ENCODE measurements around the gene RAD50. TPM values are rescaled to one million over a fixed set of nuclear protein-coding genes. Genes with fewer than 3 reads are reported as not detected.
"Not testable (repeated sequence)": the region's sequence is repeated elsewhere in the genome, so short reads cannot be mapped to it uniquely, and the experiment has no call there.

RAD50 gene
- total RNA-seq, 1 donor from 2014 or later = 13.1 TPM

DNA sequence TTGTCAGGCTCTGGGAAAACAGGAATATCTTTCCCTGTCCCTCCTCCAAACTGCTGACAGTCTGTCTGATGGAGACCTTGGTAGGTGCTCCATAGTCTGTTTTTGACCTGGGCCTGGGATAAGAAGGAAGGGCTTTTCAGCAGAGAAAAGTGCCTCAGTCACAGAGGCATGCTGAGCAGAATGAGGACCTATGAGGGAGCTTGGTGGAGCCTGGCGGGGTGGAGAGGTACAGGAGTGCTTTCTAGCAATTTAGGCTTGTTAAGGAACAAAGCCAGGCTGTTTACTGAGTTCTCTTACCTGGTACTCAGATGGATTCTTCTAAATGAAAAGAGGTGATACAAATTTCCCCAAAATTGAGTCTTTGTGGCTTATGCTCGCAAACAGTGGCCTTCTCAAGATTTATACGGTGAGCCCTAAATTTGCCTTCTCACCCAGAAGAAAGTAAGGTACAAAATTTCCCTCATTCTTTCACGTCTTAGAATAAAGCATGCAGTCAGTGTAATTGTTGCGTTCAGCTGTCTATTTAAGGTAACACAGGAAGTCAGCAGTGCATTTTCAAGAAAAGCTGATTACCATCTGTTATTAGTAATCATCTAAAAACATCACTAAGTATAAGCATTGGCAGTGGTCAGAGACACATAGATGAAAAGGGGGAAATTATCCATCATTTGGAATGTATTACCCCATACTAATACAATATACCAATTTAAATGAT, 72.6 kb downstream of the RAD50 start:
- no peak for DNase-seq (ENCODE audit: low read depth, low spot score)

DNA sequence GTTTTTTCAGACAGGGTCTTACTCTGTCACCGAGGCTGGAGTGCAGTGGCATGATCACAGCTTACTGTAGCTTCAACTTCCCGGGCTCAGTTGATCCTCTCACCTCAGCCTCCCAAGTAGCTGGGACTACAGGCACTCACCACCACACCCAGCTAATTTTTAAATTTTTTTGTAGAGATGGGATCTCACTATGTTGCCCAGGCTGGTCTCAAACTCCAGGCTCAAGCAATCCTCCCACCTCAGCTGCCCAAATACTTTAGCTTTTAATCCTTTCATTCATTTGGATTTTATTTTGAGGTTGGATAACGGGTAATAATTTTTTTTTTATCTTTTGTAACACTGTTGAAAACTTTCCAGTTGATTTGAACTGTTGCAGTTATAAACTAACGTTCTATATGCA, 76.8 kb downstream of the RAD50 start:
- not testable (repeated sequence) for DNase-seq (ENCODE audit: low read depth, low spot score)

DNA sequence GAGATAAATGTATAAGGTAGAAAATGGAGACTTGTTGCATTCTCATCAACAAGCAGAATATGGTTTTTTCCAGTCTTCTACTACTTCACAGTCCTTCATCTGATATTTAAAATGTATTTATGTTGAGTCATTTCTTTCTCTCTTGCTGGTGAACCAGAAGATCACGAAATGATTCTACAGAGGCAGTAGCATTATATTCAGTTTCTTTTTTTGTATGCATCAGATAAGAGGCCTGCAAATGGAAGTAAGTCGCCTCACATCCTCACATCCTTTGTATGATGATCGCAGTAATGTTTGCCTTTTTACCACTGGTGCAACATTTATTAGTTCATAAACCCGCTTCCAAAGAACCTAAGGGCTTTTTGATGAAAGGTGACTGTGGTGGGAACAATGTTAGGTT, 79.1 kb downstream of the RAD50 start:
- DNase-seq (ENCODE audit: low read depth, low spot score) = no peak

DNA sequence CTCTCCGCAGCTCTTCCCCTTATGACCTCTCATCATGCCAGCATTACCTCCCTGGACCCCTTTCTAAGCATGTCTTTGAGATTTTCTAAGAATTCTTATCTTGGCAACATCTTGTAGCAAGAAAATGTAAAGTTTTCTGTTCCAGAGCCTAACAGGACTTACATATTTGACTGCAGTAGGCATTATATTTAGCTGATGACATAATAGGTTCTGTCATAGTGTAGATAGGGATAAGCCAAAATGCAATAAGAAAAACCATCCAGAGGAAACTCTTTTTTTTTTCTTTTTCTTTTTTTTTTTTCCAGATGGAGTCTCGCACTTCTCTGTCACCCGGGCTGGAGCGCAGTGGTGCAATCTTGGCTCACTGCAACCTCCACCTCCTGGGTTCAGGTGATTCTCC, 80.5 kb downstream of the RAD50 start:
- DNase-seq (ENCODE audit: low read depth, low spot score) = no peak

DNA sequence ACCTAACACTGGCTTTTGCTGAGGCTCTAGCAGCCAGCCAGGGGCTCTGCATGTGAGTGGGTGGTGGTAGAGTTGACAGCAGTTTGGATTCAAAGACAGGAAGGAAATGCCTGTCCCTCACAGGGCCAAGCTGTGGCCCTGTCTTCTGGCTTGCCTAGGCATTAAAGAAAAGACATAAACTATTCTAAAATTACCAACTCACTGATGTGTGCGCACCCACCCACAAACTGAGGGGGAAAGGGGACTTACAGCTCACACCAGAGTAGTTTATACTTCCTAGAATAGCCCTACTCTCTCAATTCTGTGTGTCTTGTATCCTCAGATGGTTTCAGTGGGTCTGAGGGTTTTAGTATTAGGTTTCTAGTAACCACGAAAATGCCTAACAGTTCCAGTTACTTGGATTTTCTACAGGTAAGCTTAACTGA, 82.9 kb downstream of the RAD50 start:
- no peak for DNase-seq (ENCODE audit: low read depth, low spot score)

DNA sequence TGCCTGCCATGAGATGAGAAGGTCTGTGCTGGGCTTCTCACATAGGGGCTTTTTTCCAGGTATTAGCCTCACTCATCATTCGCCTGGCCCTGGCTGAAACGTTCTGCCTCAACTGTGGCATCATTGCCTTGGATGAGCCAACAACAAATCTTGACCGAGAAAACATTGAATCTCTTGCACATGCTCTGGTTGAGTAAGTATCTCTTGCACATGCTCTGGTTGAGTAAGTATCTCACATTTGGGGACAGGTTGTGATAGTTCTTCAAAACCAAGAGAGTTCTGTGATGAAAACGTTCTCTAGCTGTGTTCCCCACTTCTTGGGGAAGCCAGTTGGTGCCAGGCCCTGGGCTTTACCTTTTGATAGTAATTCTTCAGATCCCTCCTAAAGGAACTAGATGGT, 83.8 kb downstream of the RAD50 start:
- no peak for DNase-seq (ENCODE audit: low read depth, low spot score)

DNA sequence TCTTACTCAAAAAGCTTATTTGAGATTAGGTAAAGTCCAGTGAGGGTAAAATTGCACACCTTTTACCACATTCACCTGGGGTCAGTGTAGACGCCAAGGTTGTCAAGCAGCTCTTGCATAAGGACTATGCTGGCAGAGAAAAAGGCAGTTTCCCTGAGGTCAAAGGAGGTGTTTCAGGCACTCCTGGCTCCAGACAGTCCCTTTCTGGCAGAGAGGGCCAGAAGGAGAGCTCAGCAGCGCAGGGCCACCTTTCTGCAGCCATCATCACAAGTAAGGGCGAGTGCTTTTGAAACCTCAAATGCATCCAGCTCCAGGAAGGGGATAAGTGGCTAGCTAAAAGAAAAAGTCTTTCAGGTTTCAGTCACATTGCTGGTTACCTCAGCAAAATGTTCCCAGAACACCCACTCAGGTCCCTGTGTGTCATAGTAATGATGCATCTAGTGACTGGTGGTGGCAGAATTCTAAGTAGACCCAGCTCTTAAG, 84.5 kb downstream of the RAD50 start:
- DNase-seq (ENCODE audit: low read depth, low spot score) = no peak

DNA sequence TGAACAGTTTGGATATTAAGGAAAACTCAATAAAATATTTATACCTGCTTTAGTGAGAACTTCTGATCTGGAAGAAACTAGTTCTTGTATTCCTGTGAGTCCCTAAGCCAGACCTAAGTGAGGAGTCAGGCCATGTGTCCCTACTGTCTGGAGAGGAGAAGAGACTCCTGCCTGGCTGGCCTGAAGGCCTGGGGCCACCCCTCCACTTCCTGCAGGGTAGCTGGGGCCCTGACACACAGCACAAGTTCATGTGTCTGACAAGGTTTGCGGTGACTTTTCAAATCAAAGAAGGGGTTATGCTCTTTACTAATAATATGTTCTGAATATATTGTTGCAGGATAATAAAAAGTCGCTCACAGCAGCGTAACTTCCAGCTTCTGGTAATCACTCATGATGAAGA, 85.1 kb downstream of the RAD50 start:
- no peak for DNase-seq (ENCODE audit: low read depth, low spot score)

DNA sequence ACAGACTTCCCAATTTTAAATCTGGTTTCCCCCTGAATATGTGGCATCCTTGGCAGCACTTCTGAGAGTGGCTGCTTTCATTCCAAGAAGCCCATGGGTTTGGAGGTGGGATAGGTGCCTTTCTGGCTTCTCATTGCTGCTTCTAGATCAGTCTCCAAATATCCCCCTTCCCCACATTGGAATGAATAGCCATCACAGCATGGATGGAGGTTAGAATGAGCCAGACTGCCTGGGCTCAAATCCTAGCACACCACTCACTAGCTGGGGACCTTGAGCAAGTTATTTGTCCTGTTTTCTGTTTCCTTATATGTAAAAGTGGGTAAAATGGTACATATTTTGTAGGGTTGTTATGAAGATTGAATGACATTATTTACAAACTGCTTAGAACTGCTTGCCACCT, 87.4 kb downstream of the RAD50 start:
- no peak for DNase-seq (ENCODE audit: low read depth, low spot score)

DNA sequence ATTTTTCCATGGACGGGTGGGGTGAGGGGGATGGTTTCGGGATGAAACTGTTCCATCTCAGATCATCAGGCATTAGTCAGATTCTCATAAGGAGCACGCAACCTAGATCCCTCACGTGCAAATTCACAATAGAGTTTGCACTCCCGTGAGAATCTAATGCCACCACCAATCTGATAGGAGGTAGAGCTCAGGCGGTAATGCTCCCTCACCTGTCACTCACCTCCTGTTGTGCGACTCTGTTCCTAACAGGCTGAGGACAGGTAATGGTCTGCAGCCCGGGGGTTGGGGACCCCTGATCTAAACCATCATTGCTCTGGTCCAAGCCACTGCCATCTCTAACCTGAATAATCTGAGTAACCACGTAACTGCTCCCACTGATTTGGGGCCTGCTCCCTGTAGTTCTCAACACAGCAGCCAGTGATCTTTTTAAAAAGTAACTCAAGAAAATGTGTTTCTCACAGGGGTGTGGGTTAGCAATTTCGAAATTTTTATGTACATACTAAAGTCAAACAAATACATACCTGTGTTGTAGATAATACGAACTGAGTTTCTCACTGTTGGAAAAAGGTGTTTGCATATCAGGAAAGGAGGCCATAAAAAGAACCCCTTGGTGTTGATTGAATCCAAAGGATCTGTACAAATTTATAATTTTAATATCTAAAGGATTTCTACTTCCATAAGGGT, 89.9 kb downstream of the RAD50 start:
- no peak for DNase-seq (ENCODE audit: low read depth, low spot score)

DNA sequence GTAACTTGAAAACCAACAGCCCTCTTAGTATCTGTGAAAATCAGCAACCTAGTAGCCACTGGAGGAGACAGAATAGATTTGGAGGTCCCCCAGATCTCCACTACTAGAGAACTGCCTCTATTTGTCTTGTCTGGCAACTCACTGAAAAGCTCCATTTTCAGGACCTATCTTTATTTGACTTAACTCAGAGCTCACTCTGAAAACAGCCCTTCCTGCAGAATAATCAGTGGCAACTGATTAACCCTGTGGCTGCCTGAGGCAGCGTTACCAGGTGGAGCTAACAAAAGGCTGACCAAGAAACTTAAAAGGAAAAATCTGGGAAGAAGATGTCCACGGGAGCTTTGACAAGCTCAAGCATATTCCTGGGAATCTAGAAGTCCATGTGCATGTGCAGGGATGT, 90.7 kb downstream of the RAD50 start:
- DNase-seq (ENCODE audit: low read depth, low spot score) = no peak

DNA sequence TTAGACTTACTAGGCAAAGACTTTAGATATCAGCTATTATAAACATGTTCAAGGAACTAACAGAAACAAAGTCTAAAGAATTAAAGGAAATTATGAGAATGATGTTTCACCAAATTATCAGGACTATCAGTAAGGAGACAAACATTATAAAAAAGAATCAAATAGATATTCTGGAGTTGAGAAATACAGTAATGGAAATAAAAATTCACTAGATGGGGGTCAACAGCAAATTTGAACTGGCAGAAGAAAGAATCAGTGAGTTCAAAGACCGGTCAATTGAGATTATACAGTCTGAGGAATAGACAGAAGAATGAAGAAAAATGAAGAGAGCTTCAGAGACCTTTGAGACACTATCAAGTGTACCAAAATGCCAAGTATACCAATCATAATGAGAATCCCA, 91.6 kb downstream of the RAD50 start:
- no peak for DNase-seq (ENCODE audit: low read depth, low spot score)

DNA sequence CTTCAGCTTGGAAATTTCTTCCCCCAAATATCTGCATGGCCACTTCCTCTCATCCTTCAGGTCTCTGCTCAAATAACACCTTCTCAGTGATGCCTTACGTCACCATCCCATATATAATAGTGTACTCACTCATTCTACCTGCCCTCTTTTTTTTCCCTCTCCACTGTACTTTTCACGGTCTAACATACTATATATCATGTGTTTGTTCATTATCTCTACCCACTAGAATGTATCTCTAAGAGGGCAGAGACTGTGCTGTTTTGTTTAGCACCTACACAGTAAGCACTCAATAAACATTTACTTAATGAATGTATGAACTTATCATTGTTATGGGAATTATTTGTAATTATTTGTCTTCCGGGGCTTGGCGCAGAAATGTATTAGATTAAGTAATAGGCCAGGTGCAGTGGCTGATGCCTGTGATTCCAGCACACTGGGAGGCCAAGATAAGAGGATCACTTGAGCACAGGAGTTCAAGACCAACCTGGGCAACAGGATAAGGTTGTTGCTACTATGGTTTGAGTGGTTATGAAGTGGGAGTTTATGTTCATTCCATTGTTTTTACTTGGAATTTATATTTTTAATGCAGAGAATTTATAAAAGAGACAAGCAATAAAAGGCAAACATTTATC, 95.2 kb downstream of the RAD50 start:
- DNase-seq (ENCODE audit: low read depth, low spot score) = no peak

DNA sequence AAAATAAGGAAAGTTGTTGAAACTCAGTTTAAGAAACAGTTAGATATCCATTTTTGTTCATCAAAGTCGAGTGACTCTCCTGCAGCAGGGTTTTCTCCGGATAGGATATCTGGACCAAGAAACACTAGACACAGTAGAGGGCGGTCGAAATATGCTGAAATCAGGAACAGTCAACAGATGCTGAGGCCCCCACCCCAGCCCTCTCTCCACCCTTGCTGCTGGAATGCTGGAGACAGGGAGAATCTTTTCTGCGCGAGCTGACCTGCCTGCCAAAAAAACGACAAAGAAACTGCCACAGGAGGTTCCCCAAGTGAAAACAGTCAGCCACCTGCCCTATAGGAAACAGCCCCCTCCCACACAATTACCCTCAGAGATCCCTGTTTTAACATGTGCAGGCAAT, 96.9 kb downstream of the RAD50 start:
- DNase-seq (ENCODE audit: low read depth, low spot score) = no peak

DNA sequence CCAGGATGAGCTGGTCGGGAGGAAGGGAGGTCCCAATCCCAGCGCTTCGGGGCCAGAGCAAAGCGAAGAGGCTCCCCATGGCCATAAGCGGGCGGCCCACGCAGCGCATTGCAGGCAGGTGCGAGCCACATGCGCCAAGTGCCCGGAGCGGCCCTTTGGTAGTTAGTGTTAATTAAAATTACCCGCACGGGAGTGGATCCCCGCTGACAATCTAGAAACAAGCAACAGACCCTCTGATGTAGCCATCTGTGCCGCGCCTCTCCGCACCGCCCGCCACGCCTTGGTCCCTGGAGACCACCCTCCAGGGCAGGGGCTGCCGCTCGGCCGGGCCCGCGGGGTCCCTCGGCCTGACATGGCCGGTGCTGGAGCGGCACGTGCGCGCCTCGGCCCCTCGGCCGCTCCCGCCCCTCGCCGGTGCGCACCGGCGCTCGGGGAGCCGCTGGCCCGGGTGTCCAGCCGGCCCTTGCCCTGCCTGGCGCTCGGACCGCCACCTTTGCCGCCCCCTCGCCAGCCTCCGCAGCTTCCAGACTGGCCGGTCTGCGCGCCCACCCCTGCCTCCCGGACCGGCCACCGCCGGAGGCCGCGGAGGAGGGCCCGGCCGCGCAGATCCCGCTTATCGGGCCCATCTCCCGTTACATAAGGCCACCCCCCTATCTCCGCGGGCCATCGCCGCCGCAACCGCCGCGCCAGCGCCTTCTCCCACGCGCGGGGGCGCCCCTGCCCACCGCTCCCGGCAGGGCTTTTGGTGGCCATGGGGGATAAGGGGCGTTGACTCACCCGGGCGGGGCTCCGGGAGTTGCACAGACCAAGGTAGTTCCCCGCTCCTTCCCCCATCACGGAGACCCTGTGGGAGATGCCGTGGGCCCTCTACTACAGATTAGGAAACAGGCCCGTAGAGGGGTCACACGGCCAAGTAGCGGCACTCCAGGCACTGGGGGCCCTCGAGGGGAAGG, 99.3 kb downstream of the RAD50 start:
- DNase-seq (ENCODE audit: low read depth, low spot score) = no peak

DNA sequence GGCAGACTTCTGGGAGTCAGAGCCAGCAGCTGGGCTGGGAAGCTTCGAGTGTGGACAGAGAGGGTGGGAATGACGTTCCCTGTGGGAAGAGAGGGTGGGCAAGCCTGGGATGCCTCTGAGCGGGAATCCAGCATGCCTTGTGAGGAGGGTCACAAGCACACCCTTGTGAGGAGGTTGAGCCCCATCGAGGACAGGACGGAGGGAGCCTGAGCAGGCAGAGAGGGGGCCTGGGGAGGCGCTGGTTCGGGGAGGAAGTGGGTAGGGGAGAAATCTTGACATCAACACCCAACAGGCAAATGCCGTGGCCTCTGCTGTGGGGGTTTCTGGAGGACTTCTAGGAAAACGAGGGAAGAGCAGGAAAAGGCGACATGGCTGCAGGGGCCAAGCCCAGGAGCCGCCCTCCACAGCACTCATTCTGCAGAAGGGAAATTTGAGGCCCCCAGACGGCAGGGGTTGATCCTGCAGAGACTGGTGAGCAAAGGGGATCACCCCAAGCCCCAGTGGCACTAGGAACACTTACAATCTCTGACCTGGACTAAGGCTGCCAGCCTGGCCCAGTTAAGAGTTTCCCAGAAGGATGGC, 100.1 kb downstream of the RAD50 start:
- DNase-seq (ENCODE audit: low read depth, low spot score) = no peak

DNA sequence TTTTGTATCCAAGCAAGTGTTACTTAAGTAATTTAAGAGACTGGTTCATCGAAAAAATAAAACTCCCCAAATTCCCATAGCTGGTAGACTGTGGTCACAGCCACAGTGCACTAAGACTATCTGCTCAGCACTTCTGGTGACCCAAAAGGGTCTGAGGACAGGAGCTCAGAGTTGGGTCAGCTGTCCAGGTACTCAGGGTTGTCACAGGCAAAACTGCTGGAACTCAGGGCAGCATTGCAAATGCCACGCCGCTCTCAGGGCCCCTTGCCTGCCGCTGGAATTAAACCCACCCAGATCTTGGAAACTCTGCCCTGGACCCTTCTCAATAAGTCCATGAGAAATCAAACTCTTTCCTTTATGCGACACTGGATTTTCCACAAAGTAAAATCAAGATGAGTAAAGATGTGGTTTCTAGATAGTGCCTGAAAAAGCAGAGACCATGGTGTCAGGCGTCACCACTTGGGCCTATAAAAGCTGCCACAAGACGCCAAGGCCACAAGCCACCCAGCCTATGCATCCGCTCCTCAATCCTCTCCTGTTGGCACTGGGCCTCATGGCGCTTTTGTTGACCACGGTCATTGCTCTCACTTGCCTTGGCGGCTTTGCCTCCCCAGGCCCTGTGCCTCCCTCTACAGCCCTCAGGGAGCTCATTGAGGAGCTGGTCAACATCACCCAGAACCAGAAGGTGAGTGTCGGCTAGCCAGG, 101.1 kb downstream of the RAD50 start, which contains the start of gene IL13:
Gene IL13, plus strand, starts transcription at position 498 of the 705 bp plus-strand sequence. Its CDS starts 14 bp downstream, at position 512.
- DNase-seq (ENCODE audit: low read depth, low spot score) = no peak

DNA sequence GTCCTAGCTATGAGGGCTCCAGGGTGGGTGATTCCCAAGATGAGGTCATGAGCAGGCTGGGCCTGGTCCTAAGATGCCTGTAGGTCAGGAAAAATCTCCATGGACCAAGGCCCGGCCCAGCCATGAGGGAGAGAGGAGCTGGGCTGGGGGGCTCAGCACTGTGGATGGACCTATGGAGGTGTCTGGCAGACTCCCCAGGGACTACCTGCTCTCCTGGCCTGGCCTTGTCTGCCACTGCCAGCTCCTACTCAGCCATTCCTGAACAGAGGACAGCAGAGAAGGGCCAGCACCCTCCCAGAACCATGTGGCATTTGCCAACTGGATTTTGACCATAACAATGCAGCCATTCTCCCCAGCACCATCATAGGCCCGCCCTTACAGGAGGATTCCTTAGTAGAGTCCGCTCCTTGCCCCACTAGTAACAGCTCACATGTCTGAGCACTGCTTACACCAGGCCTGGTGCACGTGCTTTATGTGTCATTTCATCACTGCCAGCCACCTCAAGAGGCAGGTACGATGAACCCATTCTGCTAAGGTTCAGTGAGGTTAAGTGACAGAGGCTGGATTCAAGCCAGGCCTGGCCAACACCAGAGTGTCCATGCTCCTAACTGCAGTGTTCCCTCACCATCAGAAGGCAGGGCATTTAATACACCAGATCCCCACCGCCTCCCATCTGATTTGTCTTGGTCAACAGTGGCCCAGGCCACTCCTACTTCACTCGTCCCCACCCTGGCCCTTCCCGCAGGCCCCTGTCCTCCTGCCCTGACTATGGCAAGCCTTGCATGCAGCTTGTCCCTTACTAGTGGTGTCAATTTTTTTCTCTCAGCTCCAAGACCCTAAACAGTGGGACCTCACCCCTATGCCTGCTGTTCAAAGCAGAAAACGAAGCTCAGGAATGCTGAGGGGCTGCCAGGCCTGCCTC, 101.9 kb downstream of the RAD50 start:
- no peak for DNase-seq (ENCODE audit: low read depth, low spot score)
